Measurements from ENCODE around the gene MAP4K4.

Gene MAP4K4

DNA sequence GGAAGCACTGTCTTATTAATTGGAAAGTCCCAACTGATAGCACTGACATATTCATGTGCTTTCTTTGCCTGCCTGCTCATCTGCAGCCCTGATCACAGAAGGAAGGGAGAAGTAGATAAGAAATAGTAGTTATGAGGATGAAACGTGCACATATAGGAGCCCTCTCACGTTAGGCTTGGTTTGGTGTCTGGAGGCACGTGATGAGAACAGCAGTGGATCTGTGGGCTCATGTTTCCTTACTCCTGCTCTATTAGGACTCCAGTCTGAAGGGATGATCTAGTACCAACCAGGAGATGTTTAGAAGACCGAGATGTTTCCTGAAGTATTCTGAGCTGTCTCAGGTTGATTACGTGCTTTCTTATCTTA is 84.9 kb downstream of the MAP4K4 start:
- no peak for DNase-seq (ENCODE audit: extremely low read depth, low read depth)
- TF ChIP-seq CTCF (IDR thresholded peaks at IDR 0.05; ENCODE audit: low read depth, low read length), result no peak

- no peak for TF ChIP-seq CTCF (IDR thresholded peaks at IDR 0.05; ENCODE audit: low read depth, low read length)
- DNase-seq (ENCODE audit: extremely low read depth, low read depth), result no peak
These were observed 89.6 kb downstream of the MAP4K4 start for GRCh38 chr2:101787097-101787496.

DNA sequence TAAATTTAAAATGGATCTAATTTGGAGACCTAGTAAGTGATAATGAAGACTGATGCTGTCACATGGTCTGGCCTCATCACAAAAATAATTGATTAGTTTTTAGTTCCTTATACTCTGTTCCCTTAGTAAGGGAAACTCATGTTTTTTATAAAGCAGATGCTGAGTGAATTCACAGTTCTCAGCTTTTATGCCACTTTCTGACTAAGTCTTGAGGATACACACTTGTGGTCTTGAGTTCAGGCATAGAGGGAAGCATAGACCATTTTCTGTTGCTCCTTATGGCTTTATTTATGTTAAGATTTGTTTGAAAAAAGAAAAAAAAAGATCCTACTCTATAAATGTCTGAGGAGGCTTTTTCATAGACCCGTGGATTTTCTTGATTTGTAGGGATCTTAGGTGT is 91.1 kb downstream of the MAP4K4 start:
- TF ChIP-seq CTCF (IDR thresholded peaks at IDR 0.05; ENCODE audit: low read depth, low read length), result no peak
- DNase-seq (ENCODE audit: extremely low read depth, low read depth), result no peak

GRCh38 chr2:101788995-101789970 is 91.8 kb downstream of the MAP4K4 start:
- no peak for DNase-seq (ENCODE audit: extremely low read depth, low read depth)
- TF ChIP-seq CTCF (IDR thresholded peaks at IDR 0.05; ENCODE audit: low read depth, low read length), result no peak

DNA sequence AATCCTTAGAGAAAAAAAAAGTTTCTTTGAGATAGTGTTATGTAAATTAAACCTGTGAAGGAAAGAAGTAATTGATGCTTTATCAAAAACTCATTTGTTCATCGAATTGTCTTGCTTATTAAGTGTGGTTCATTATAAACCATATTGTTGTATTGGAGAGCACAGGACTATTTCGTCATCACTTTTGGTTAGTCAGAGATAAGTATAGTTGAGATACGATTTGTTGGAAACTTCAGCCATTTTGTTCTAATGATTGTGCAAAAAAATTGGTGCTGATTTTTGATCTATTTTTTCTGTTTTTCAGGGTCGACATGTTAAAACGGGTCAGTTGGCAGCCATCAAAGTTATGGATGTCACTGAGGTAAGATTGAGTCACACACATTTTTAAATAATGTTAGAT is 92.9 kb downstream of the MAP4K4 start:
- no peak for TF ChIP-seq CTCF (IDR thresholded peaks at IDR 0.05; ENCODE audit: low read depth, low read length)
- DNase-seq (ENCODE audit: extremely low read depth, low read depth), result no peak

- DNase-seq (ENCODE audit: extremely low read depth, low read depth), result peak; percentile 77
These were observed 93.3 kb downstream of the MAP4K4 start for GRCh38 chr2:101790857-101791256.

More at GRCh38 chr2:101790857-101791256, 93.3 kb downstream of the MAP4K4 start:
- TF ChIP-seq CTCF (IDR thresholded peaks at IDR 0.05; ENCODE audit: low read depth, low read length), result no peak

All from AG09319 (cell line).